ENCODE data around the gene MVB12A.
A peak's percentile ranks its signal among the peaks of the same experiment; 100 is the strongest.

MVB12A gene

GRCh38 chr19:17414097-17414496, 5.8 kb upstream of the MVB12A start:
- H3K4me3 ChIP-seq (ENCODE audit: low read depth, low read length) = no peak overlapping the region
- no peak for TF ChIP-seq CTCF (IDR thresholded peaks at IDR 0.05; ENCODE audit: low read depth, low read length, missing control alignments)
- no peak for DNase-seq (ENCODE audit: low read depth)

- H3K4me3 ChIP-seq (ENCODE audit: low read depth, low read length) = no peak overlapping the region
- TF ChIP-seq CTCF (IDR thresholded peaks at IDR 0.05; ENCODE audit: low read depth, low read length, missing control alignments) = no peak
- no peak for DNase-seq (ENCODE audit: low read depth)
Observed at GRCh38 chr19:17415121-17415520, 4.7 kb upstream of the MVB12A start.

GRCh38 chr19:17418710-17419109, 1.1 kb upstream of the MVB12A start:
- peak overlapping the region; percentile 84; the same call in 1 of the 2 replicates for H3K4me3 ChIP-seq (ENCODE audit: low read depth, low read length)
- DNase-seq (ENCODE audit: low read depth) = no peak
- TF ChIP-seq CTCF (IDR thresholded peaks at IDR 0.05; ENCODE audit: low read depth, low read length, missing control alignments) = no peak

GRCh38 chr19:17419154-17419620, 660 bp upstream of the MVB12A start:
- no peak for DNase-seq (ENCODE audit: low read depth)
- no peak for TF ChIP-seq CTCF (IDR thresholded peaks at IDR 0.05; ENCODE audit: low read depth, low read length, missing control alignments)
- peak overlapping the region; percentile 84 for H3K4me3 ChIP-seq (ENCODE audit: low read depth, low read length)

- DNase-seq (ENCODE audit: low read depth) = no peak
- H3K4me3 ChIP-seq (ENCODE audit: low read depth, low read length) = peak overlapping the region; percentile 84
- no peak for TF ChIP-seq CTCF (IDR thresholded peaks at IDR 0.05; ENCODE audit: low read depth, low read length, missing control alignments)
Observed at GRCh38 chr19:17420475-17420924, 653 bp downstream of the MVB12A start.

GRCh38 chr19:17421942-17422341, 2.1 kb downstream of the MVB12A start:
- no peak overlapping the region for H3K4me3 ChIP-seq (ENCODE audit: low read depth, low read length)
- TF ChIP-seq CTCF (IDR thresholded peaks at IDR 0.05; ENCODE audit: low read depth, low read length, missing control alignments) = no peak
- DNase-seq (ENCODE audit: low read depth) = no peak

- H3K4me3 ChIP-seq (ENCODE audit: low read depth, low read length) = no peak overlapping the region
- DNase-seq (ENCODE audit: low read depth) = no peak
- no peak for TF ChIP-seq CTCF (IDR thresholded peaks at IDR 0.05; ENCODE audit: low read depth, low read length, missing control alignments)
Observed at GRCh38 chr19:17423429-17424208, 3.8 kb downstream of the MVB12A start.
